GM10266 (cell line): ENCODE measurements around the gene PLIN1.
"Not testable (repeated sequence)": the region's sequence is repeated elsewhere in the genome, so short reads cannot be mapped to it uniquely, and the experiment has no call there.

Experiments used
- DNase-seq: peaks from one replicate; pipeline ENCODE4 v3.0.0; 2012; ENCODE audit errors: extremely low spot score
- TF ChIP-seq, protein P1 (sequence below): IDR thresholded peaks from 2 replicates; pipeline ENCODE4 v1.5.1; 2012; ENCODE audit warnings: mild to moderate bottlenecking, low read depth; ENCODE audit not compliant: control insufficient read depth, insufficient read depth; ENCODE audit errors: missing control alignments

The PLIN1 gene

DNA sequence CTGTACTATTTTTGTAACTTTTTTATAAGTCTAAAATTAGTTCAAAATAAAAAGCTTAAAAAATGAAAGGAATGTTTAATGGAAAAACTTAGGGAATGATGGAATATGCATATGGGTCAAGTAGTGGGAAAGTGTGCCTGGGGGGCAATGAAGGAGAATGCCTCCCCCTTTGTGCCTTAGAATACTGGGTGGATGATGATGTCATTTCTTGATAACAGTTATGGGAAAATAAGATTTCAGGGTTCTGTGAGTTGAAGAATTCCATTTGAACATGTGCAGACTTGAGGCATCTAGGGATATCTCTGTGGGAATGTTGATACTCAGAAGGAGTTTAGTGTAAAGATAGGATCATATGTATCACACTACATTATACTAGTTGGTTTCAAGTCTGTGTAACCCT lies 25.2 kb upstream of the PLIN1 start:
- TF ChIP-seq, protein P1, sequence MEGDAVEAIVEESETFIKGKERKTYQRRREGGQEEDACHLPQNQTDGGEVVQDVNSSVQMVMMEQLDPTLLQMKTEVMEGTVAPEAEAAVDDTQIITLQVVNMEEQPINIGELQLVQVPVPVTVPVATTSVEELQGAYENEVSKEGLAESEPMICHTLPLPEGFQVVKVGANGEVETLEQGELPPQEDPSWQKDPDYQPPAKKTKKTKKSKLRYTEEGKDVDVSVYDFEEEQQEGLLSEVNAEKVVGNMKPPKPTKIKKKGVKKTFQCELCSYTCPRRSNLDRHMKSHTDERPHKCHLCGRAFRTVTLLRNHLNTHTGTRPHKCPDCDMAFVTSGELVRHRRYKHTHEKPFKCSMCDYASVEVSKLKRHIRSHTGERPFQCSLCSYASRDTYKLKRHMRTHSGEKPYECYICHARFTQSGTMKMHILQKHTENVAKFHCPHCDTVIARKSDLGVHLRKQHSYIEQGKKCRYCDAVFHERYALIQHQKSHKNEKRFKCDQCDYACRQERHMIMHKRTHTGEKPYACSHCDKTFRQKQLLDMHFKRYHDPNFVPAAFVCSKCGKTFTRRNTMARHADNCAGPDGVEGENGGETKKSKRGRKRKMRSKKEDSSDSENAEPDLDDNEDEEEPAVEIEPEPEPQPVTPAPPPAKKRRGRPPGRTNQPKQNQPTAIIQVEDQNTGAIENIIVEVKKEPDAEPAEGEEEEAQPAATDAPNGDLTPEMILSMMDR = no peak
- no peak for DNase-seq

DNA sequence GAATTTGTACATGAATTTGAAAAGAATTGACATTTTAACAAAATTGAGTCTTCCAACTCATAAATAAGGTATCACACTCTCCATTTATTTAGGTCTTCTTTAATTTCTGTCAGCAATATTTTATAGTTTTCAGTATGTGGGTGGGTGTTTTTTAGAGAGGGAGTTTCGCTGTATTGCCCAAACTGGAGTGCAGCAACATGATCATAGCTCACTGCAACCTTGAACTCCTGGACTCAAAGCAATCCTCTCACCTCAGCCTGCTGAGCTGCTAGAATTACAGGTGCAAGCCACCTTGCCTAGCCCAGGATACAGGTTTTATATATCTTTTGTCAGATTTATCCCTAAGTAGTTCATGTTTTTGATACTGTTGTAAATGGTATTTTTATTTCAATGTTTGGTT lies 16.0 kb upstream of the PLIN1 start:
- TF ChIP-seq, protein P1 = no peak
- no peak for DNase-seq

DNA sequence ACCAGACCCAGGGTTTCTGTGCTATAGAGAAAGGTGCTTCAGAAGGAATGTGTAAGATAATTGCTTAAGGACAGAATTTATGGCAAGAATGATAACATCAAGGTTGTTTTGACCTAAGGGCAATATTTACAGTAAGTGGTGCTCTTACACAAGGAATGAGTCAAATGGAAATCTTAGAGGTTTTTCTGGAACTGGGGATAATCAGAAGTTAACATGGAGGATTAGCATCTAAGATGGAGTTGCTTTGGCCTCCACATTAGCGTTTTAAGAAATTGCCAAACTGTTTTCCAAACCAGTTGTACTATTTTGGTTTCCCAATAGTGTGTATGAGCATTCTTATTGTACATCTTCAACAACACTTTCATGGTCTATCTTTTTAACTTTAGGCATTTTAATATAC lies 14.5 kb upstream of the PLIN1 start:
- DNase-seq = no peak
- TF ChIP-seq, protein P1 = no peak

- no peak for DNase-seq
- TF ChIP-seq, protein P1 = no peak
These were observed 13.9 kb upstream of the PLIN1 start for GRCh38 chr15:89693091-89693490.

- DNase-seq = peak; percentile 81
- TF ChIP-seq, protein P1 = no peak
These were observed 11.4 kb upstream of the PLIN1 start, which contains the start of the genes PEX11A and WDR93 for GRCh38 chr15:89690276-89691218. Gene PEX11A, minus strand, starts transcription at chr15:89690754. Its CDS starts 122 bp downstream, at chr15:89690632. Gene WDR93, plus strand, starts transcription at chr15:89690811. Its CDS starts 10,936 bp downstream, at chr15:89701747.

DNA sequence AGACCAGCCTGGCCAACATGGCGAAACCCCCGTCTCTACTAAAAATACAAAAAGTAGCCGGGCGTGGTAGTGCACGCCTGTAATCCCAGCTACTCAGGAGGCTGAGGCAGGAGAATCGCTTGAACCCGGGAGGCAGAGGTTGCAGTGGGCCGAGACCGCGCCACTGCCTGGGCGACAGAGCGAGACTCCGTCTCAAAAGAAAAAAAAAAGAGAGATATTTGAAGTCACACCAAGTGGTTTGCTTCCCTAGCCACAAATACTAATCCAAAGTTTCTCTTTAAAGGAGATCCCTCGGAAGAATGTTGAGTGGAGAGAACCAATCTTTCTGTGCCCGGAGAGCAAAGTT lies 10.7 kb upstream of the PLIN1 start:
- DNase-seq = not testable (repeated sequence)

DNA sequence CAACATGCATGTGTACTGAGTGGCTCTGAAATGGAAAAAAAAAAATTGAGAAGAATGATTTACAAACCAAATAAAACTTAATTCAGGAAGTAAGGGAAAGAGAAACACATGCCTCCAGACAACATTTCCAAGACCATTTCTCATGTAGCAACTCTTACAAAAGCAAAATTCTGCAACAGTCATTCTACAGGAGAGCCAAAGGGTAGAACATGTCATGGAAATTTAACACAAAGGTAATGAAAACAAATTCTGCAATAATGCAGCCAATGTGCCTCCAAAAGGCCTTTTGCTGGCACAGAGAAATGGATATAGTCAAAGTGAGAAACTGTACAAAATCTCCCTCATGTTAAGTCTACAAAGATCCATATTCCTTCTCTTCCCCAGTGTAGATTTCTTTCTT lies 7.4 kb upstream of the PLIN1 start:
- TF ChIP-seq, protein P1 = no peak
- no peak for DNase-seq
